Embryonic facial prominence (tissue), 1 donor: ENCODE data around the gene TRAM2.

Source experiments
- DNase-seq: peaks from one replicate; pipeline ENCODE4 v3.0.0-alpha.2; 2016; ENCODE audit errors: extremely low spot score

The TRAM2 gene

GRCh38 chr6:52566853-52567279 lies 10.0 kb downstream of the TRAM2 start:
- DNase-seq, result no peak

- no peak for DNase-seq
Observed at GRCh38 chr6:52566201-52566600, 10.7 kb downstream of the TRAM2 start.

GRCh38 chr6:52564856-52565255 lies 12.0 kb downstream of the TRAM2 start:
- no peak for DNase-seq

GRCh38 chr6:52562911-52563310 lies 13.9 kb downstream of the TRAM2 start:
- DNase-seq, result no peak

DNA sequence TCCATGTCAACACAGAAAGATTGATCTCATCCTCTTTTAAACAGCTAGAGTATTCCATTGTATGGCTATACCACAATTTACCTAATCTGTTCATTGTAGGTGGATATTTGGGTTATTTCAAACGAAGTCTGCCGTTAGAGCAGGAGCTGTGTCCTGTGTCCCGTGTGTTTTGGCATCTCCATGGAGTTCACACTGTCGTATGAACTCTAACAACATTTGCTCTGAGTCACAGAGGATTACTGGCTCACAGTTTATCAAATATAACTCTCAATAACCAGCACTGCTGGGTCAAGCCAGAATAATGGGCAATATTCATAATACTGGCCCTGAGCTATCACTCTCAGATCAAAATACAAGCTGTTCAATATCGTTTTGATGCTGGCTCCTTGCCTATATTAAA lies 16.4 kb downstream of the TRAM2 start:
- no peak for DNase-seq

DNA sequence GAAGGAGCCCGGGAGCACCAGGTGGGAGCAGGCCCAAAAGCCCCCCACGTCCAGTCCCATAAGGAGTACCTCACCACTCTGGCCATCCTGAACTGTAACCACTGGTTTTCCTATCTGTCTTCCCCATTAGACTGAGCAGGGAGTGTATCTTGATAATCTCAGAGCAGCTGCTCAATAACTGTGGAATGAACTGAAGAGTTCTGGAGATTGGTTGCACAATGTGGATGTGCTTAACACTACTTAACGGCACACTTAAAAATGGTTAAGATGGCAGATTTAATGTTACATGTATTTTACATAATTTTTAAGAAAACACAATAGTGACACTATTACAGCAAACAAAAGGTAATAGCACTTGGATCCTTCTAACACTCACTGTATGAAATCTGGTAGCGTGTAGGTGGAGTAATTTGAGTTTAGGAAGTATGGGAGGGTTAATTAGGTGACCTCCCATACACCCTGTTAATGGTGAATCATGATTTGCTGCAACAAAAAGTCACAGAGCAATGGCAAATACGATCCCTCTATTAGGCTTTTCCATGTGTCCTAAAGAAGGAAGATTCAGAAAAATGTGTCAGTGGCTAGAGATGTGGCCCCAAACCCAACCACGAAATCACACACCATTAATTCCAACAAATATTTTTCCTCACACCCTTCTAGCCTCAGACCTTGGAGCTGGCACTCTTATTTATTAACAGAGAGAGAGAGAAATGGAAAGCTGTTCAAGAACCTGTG lies 18.4 kb downstream of the TRAM2 start:
- DNase-seq, result no peak

DNA sequence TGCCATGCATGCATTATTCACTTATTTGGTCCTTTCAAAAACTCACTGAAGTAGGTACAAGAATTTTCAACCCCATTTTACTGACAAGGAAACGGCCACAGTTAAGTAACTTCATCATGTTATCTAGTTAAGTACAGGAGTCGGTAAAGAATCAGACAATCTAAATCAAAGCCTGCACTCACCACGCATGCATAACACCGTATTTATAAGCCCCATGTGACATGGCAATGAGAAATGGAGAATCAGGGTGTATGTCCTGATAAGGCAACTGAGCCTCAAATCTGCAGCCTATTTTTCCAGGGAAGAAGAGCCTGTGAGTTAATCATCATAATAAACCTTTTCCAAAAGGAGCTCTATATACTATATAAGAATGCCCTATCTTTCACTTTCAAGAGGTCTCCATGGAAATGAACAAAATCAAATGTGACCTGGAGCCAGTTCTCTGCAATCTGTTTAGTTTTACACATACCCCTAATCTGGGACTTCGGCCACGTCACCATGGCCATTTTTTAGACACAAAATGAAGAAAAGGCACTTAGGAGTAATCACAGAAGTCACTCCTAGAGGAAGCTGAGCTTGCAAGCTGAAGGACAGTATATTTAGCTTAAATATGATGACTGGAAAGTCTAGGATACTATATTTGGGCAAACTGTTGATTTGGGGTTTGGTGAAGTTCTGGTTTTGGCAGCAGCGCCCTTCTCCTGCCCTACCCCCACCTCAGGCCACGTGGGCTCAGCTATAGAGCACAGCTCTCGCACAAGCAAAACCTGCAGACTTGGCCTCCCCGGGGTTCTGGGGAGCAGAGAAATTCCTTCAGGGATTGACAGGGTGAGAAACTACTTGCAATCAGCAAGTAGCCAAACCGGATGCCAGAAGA lies 19.2 kb downstream of the TRAM2 start:
- no peak for DNase-seq

GRCh38 chr6:52555518-52556233 lies 21.2 kb downstream of the TRAM2 start:
- no peak for DNase-seq

DNA sequence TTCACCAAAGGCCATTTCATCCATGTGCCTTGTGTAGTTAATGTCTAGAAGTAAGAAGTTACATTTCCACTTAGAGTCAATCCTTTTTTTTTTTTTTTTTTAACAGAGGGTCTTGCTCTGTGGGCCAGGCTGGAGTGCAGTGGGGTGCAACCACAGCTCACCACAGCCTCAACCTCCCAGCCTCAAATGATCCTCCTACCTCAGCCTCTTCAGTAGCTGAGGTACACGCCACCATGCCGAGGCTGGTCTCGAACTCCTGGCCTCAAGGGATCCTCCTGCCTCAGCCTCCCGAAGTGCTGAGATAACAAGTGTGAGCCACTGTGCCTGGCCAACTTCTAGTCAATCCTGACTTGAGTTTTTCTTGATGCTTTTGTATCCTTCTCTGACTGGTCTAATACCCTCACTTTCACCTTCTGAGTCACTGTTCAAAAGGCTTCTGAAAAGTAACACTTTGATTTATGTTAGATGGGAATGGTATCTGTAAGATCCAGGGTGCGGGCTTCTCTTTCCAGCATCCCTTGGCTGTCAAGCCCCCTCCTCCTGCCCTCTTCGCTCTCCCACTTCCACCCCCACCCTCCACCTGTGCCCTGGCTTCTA lies 22.1 kb downstream of the TRAM2 start:
- no peak for DNase-seq

DNA sequence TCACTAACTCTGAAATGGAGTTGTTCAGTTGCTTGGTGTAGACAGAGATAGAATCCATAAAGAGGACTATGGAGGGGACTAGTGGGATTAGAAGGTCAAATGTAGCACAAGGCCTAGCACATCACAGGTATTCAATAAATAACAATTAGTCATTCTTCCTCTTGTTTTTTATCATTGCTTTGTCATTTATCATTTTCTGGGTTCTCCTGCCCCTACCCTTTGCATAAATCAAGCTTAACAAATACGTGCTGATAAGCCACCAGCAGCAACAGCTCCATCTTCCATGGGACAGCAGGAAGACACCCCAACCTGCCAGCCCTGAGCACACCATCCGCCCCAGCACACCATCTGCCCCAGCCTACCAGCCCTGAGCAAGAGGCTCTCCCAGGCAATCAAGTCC lies 23.1 kb downstream of the TRAM2 start:
- no peak for DNase-seq

- no peak for DNase-seq
Observed at GRCh38 chr6:52553158-52553557, 23.7 kb downstream of the TRAM2 start.

DNA sequence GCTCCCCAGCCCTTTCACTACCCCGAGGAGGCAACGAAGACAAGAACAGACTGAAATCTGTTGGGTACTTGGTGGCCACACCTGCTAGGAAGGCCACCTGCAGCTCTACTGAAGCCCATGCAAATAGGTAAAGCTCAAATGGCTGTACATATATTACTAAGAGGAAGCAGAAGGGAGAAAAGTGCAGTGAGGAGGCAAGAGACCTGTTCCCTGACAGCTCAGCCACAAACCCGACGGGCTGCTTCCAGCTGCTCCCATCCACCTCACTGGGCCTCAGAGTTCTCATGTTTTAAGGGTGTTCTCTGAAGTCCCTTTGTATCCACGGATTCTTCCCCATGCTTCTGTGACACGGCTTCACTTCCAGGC lies 24.6 kb downstream of the TRAM2 start:
- DNase-seq, result no peak

DNA sequence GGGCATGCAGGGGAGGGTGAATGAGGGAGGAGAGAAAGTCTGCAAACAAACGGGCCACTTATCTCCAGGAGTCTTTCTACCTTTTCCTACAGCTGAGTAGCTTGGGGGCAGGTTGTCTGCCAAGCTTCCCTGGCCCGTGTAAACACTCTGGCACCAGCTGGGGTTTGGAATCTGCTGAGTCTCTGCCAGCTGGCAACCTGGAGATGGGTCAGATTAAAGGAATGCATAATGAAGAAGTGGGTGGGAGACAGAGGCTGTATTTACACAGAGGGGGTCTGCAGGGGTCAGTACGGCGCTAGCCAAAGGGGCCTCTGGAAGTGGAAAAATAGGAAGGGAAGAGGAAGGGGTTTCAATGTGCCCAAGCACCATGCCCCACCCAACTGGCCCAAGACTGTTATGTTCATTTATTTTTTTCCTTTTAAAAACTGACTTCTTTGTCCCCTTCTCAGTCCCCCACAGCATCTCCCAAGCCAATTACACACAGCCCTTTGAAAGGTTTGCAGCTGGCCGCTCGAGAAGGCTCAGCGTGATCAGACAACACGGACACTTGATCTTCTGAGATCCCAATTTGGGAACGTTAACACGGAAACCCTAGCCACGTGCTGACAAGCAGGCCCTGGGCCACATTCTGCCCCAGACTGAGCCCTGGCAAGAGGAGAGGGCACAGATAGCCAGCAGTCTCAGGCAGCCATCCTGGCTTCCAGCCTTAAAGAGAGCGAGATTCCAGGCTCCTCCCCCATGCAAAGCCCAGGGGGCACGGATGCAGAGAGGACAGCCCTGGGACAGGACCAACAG lies 25.2 kb downstream of the TRAM2 start:
- peak; percentile 58 for DNase-seq

DNA sequence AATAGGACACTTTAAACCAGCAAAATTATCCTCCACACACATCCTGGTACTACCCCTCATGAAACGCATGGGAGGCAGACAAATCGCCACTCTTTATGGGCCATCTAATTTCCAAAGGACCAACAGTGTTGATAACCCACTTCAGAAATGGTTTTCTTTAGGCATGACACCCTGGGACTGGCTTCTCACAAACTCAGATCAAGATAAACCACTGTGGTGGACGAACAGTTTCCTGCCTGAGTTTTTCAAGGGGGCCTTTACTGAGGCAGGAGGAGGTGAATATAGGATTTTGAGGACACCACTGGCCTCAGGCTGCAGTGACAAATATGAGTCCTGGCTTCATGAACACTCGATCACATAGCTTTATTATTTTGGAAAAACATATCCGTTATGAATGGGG lies 26.0 kb downstream of the TRAM2 start:
- no peak for DNase-seq

- no peak for DNase-seq
Observed at GRCh38 chr6:52550014-52550575, 26.8 kb downstream of the TRAM2 start.

DNA sequence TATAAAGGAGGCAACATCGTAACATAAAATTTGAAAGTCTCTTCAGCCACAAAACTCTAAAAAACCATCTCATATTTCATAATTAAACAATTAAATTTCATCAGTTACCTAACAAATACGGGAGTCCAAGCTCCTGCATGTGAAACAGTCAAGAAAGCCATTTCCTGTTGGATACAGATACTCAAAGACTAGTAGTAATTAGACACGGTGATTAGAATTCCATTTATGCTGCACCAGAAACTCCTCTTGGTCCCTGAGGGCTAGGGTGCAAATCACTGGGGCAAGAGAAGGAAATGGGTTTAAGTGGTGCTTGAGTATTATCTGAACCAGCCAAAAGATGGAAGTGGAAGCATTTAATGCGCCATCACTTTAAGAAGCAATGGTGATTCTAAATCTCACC lies 27.4 kb downstream of the TRAM2 start:
- no peak for DNase-seq

DNA sequence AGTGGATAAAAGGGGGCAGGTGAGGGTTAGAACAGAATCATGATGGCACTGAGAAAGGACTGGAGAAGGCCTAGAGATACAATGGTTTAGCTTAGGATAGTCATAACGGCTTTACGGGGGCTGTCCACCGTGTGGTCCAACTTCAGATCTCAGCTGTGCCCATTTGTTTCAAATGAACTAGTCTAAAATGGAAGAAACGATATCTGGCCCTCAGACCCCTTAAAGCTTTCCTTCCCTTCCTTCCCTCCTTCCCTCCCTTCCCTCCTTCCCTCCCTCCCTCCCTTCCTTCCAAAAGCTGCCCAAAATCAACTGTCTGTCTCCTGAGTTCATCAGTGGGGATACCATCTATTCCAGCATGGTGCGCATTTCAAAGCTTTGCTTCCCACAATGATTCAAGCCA lies 27.9 kb downstream of the TRAM2 start:
- DNase-seq, result no peak

GRCh38 chr6:52548353-52548713 lies 28.5 kb downstream of the TRAM2 start:
- no peak for DNase-seq

DNA sequence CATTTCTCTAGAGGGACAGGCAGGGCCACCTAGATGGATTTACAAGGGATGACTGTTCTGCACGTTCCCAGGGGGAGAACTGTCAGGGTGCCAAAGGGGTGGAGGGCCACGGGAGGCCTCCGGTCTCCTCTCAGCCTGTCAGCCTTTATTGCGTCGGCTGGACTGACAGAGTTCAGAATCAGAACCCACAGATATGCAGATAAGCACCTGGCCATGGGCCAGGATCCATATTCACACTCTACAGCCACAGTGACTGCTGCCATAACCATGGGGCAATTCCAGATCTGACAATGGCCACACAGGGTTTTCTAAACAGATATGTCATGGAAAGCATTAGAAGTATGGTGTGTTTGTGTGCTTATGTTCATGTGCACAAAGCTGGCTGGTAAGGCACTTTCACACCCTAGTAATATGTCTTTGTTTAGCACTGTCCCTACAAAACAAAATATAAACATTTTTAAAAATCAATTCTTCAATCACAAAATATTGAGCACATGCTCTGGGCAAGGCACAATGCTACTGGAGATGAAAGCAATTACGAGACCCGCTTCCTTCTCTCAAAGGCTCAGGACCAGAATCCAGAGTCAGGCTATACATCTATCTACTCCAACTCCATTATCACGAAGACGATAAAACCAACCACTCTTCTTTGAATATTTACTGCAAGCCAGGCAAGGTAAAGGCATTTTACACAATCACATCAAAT lies 29.1 kb downstream of the TRAM2 start:
- DNase-seq, result no peak

DNA sequence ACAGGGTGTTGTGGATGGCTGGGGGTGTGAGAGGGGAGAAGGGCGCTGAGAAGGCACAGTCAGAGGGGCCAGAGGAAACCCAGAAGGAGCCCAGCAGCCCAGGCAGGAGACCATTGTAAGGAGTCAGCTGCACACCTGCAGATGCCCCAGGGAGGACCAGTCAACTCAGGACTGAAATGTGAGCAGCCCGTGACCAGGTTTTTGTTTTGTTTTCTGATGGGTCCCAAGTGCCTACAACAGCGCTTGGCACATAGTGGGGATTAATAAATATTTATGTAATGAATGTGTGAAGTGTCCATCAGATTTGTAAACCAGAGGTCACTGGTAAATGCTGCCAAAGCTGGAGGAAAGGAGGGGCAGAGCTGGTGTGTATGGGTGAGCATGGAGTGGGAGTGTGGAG lies 30.2 kb downstream of the TRAM2 start:
- DNase-seq, result no peak
